A673 (cell line): ENCODE data around the gene PWWP2B. TPM values are rescaled to one million over a fixed set of nuclear protein-coding genes. Genes with fewer than 3 reads are reported as not detected.

Source experiments
- BruUV-seq: library from RNA; stranded (reverse); fragments of 400-500 nt; replicated peaks from 2 replicates; lab custom pipeline; 2021; lab: Mats Ljungman, UMichigan
- CTCF ChIA-PET: fragments of 300-600 bp; sonication (Branson Sonifier 250); formaldehyde crosslinking; loops from one replicate; lab custom pipeline; 2022; ENCODE audit warnings: antibody characterized with exemption; lab: Charles Lee
- POLR2A ChIA-PET: fragments of 300-600 bp; sonication (Branson Sonifier 250); formaldehyde crosslinking; loops from one replicate; lab custom pipeline; 2022; ENCODE audit warnings: antibody characterized with exemption; ENCODE audit not compliant: low non-redundant PET; lab: Charles Lee
- DNase-seq: peaks from one replicate; pipeline ENCODE4 v3.0.0-alpha.2; 2015; ENCODE audit warnings: low spot score
- H3K27ac ChIP-seq: fragments of 200-600 bp; sonication (generic); 2 replicates; pipeline ENCODE4 v1.5.1; 2016; ENCODE audit warnings: mixed run types, low read depth, mild to moderate bottlenecking, mixed read lengths, antibody characterized with exemption, low read length; ENCODE audit not compliant: poor library complexity, severe bottlenecking
- H3K27me3 ChIP-seq: fragments of 200-600 bp; sonication (generic); replicated peaks from 2 replicates; pipeline ENCODE4 v1.6.1; 2017; ENCODE audit warnings: mixed run types, low read depth, mild to moderate bottlenecking, mixed read lengths, antibody characterized with exemption, low read length; ENCODE audit not compliant: insufficient read depth, poor library complexity
- H3K36me3 ChIP-seq: fragments of 200-600 bp; sonication (generic); 2 replicates; pipeline ENCODE4 v1.6.1; 2016; ENCODE audit warnings: mixed run types, mild to moderate bottlenecking, mixed read lengths, antibody characterized with exemption, low read length; ENCODE audit not compliant: insufficient read depth, poor library complexity, severe bottlenecking
- H3K4me1 ChIP-seq: fragments of 200-600 bp; sonication (generic); 2 replicates; pipeline ENCODE4 v1.6.1; 2017; ENCODE audit warnings: mixed run types, mild to moderate bottlenecking, mixed read lengths, antibody characterized with exemption, low read length; ENCODE audit not compliant: insufficient read depth, poor library complexity, severe bottlenecking
- H3K4me3 ChIP-seq: fragments of 200-600 bp; sonication (generic); 2 replicates; pipeline ENCODE4 v1.5.1; 2016; ENCODE audit warnings: low read depth, mixed run types, mild to moderate bottlenecking, mixed read lengths, low read length; ENCODE audit not compliant: poor library complexity, severe bottlenecking
- H3K9me3 ChIP-seq: fragments of 200-600 bp; sonication (generic); 2 replicates; pipeline ENCODE4 v1.6.1; 2016; ENCODE audit warnings: mixed run types, low read depth, mild to moderate bottlenecking, mixed read lengths, antibody characterized with exemption, low read length; ENCODE audit not compliant: poor library complexity, severe bottlenecking
- CTCF ChIP-seq: fragments of 300-800, 200-600 bp; sonication (generic); conservative IDR thresholded peaks from 2 replicates; pipeline ENCODE4 v1.5.1; 2017; ENCODE audit warnings: low read depth, mild to moderate bottlenecking, antibody characterized with exemption, low read length, moderate library complexity, mixed read lengths
- EZH2 ChIP-seq: fragments of 200-600 bp; sonication (generic); IDR thresholded peaks from 2 replicates; pipeline ENCODE4 v1.6.1; 2017; ENCODE audit warnings: borderline replicate concordance, low read depth, mild to moderate bottlenecking, mixed read lengths, antibody characterized with exemption, low read length; ENCODE audit not compliant: poor library complexity, severe bottlenecking
- intact Hi-C: fragments of 100-400 bp; cut with micrococcal nuclease; formaldehyde crosslinking; loops from one replicate; pipeline ENCODE4 v1.10.0; 2022; ENCODE audit not compliant: unreplicated experiment
- total RNA-seq: library from RNA; stranded (reverse); gene quantifications from 2 replicates; pipeline ENCODE4 v1.2.3, GENCODE V29; 2021

Gene PWWP2B
- total RNA-seq, 1 experiment from 2014 or later = 18.6 TPM

- Histone ChIP-seq H3K27me3 (no peaks in the 10 kb centered on the region), H3K36me3 (no peaks in the 10 kb centered on the region), H3K4me3 (no peak overlapping the region), H3K4me1 (no peaks in the 10 kb centered on the region), H3K9me3 (no peaks in the 10 kb centered on the region), H3K27ac (no peak overlapping the region)
- CTCF ChIA-PET = interaction anchor here (0.6 to 1.1 kb wide), 3 partner anchors 102 to 178 kb away, joined by 3 to 4 read pairs (median 3); no protein-coding TSS in a partner anchor
- intact Hi-C loops = loop anchor here (1.0 kb wide), 1 partner anchor 179 kb away; no protein-coding TSS in a partner anchor
- TF ChIP-seq CTCF = peak; percentile 97
- TF ChIP-seq EZH2 = no peak
- POLR2A ChIA-PET = no interaction called here
- peak; percentile 60 for DNase-seq
- BruUV-seq = no TSS peak
Measured at GRCh38 chr10:132458586-132459300, 61.7 kb downstream of the PWWP2B start.

DNA sequence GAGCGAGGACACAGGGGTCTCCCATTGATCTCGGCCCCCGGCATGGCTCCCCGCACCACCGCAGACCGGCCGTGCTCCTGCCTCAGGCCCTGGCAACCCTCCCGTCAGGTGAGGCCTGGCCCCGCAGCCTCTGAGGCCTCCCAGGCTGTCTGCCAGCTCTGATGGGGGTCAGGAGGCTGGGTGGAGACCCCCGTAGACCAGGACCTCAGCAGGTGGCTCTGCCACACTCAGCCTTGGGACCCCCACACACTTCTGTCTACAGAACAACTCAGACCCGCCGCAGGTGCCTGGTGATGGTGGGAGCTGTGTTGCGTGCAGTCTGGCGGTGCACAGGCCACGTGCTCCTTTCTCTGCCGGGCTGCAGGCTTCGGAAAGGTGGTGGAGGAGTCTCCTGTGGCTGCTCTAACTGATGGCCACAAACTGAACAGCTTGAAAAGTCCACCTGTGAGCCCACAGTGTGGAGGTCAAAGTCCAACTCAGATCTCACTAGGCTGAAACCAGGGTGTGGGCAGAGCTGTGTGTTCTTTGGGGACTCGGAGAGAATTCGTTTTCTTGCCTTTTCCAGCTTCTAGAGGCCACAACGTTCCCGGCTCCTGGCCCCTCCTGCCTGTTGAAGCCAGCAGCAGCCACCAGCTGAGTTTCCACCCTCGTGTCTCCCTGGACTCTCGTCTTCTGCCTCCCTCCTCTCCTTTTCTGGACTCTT is 62.5 kb downstream of the PWWP2B start:
- ChIA-PET CTCF (interaction anchor here (0.6 to 1.1 kb wide), 3 partner anchors 102 to 177 kb away, joined by 3 to 4 read pairs (median 3); no protein-coding TSS in a partner anchor), POLR2A (no interaction called here)
- intact Hi-C loops = no loop called here
- Histone ChIP-seq H3K27ac (no peak overlapping the region), H3K4me3 (no peak overlapping the region), H3K27me3 (no peaks in the 10 kb centered on the region), H3K9me3 (no peaks in the 10 kb centered on the region), H3K36me3 (no peaks in the 10 kb centered on the region), H3K4me1 (no peaks in the 10 kb centered on the region)
- DNase-seq = no peak
- TF ChIP-seq EZH2 (no peak), CTCF (no peak)
- BruUV-seq = no TSS peak

- intact Hi-C loops = no loop called here
- BruUV-seq = no TSS peak
- Histone ChIP-seq H3K4me1 (no peaks in the 10 kb centered on the region), H3K27me3 (no peaks in the 10 kb centered on the region), H3K27ac (no peak overlapping the region), H3K36me3 (no peaks in the 10 kb centered on the region), H3K9me3 (no peaks in the 10 kb centered on the region), H3K4me3 (no peak overlapping the region)
- ChIA-PET POLR2A (no interaction called here), CTCF (no interaction called here)
- DNase-seq = no peak
- no peak for TF ChIP-seq EZH2
- no peak for TF ChIP-seq CTCF
Measured at GRCh38 chr10:132460071-132460470, 63.1 kb downstream of the PWWP2B start.
